Mucosa of stomach (tissue), 1 donor: ENCODE results near the gene STYXL1.
"Not testable (repeated sequence)": the region's sequence is repeated elsewhere in the genome, so short reads cannot be mapped to it uniquely, and the experiment has no call there.

Experiments
- H3K27me3 ChIP-seq: one replicate; pipeline ENCODE4 v1.7.0; 2013; ENCODE audit warnings: mild to moderate bottlenecking, low read length; ENCODE audit not compliant: control insufficient read depth, insufficient read depth
- H3K36me3 ChIP-seq: one replicate; pipeline ENCODE4 v1.7.0; 2013; ENCODE audit warnings: low read length; ENCODE audit not compliant: control insufficient read depth, insufficient read depth
- H3K4me1 ChIP-seq: one replicate; pipeline ENCODE4 v1.7.0; 2013; ENCODE audit warnings: mild to moderate bottlenecking, low read length; ENCODE audit not compliant: control insufficient read depth, insufficient read depth
- H3K4me3 ChIP-seq: one replicate; pipeline ENCODE4 v1.7.0; 2013; ENCODE audit warnings: low read length
- H3K9ac ChIP-seq: one replicate; pipeline ENCODE4 v1.7.0; 2013; ENCODE audit warnings: mild to moderate bottlenecking, low read length, moderate library complexity
- H3K9me3 ChIP-seq: one replicate; pipeline ENCODE4 v1.7.0; 2013; ENCODE audit warnings: mild to moderate bottlenecking, low read length, moderate library complexity; ENCODE audit not compliant: control insufficient read depth
- donor health status: Pancreatic carcinoma.

The STYXL1 gene

GRCh38 chr7:76063114-76063513 is 15.3 kb upstream of the STYXL1 start:
- Histone ChIP-seq H3K9ac (no peak overlapping the region), H3K4me1 (peaks cover 15% of the 10 kb centered on the region)

GRCh38 chr7:76062254-76062653 is 14.5 kb upstream of the STYXL1 start:
- peaks cover 21% of the 10 kb centered on the region for H3K4me1 ChIP-seq
- H3K9ac ChIP-seq = no peak overlapping the region
- no peaks in the 10 kb centered on the region for H3K27me3 ChIP-seq
- peaks cover 47% of the 10 kb centered on the region for H3K36me3 ChIP-seq
- H3K4me3 ChIP-seq = no peak overlapping the region
- H3K9me3 ChIP-seq = no peaks in the 10 kb centered on the region

More at GRCh38 chr7:76063114-76063513, 15.3 kb upstream of the STYXL1 start:
- Histone ChIP-seq H3K36me3 (peaks cover 38% of the 10 kb centered on the region), H3K9me3 (no peaks in the 10 kb centered on the region), H3K4me3 (no peak overlapping the region), H3K27me3 (no peaks in the 10 kb centered on the region)

- Histone ChIP-seq H3K4me1 (peaks cover 25% of the 10 kb centered on the region), H3K9me3 (no peaks in the 10 kb centered on the region), H3K4me3 (no peak overlapping the region), H3K27me3 (no peaks in the 10 kb centered on the region), H3K36me3 (peaks cover 36% of the 10 kb centered on the region), H3K9ac (no peak overlapping the region)
Measured at GRCh38 chr7:76060842-76061241, 13.0 kb upstream of the STYXL1 start.

- H3K36me3 ChIP-seq = peaks cover 23% of the 10 kb centered on the region
- H3K4me3 ChIP-seq, H3K9me3 ChIP-seq, H3K9ac ChIP-seq, H3K27me3 ChIP-seq: not testable (repeated sequence)
- peaks cover 29% of the 10 kb centered on the region for H3K4me1 ChIP-seq
Measured at GRCh38 chr7:76058745-76059144, 10.9 kb upstream of the STYXL1 start.

- Histone ChIP-seq H3K4me1 (peaks cover 22% of the 10 kb centered on the region), H3K9me3 (no peaks in the 10 kb centered on the region), H3K9ac (peak overlapping the region; percentile 20), H3K27me3 (no peaks in the 10 kb centered on the region), H3K36me3 (peaks cover 19% of the 10 kb centered on the region), H3K4me3 (no peak overlapping the region)
Measured at GRCh38 chr7:76057813-76058145, 10.0 kb upstream of the STYXL1 start.

- no peaks in the 10 kb centered on the region for H3K27me3 ChIP-seq
- no peaks in the 10 kb centered on the region for H3K9me3 ChIP-seq
- no peak overlapping the region for H3K4me3 ChIP-seq
- H3K36me3 ChIP-seq = peaks cover 19% of the 10 kb centered on the region
- H3K4me1 ChIP-seq = peaks cover 22% of the 10 kb centered on the region
- H3K9ac ChIP-seq = peak overlapping the region; percentile 20
Measured at GRCh38 chr7:76057103-76057812, 9.5 kb upstream of the STYXL1 start.

GRCh38 chr7:76056241-76056640 is 8.4 kb upstream of the STYXL1 start:
- peaks cover 19% of the 10 kb centered on the region for H3K36me3 ChIP-seq
- H3K4me3 ChIP-seq = no peak overlapping the region
- H3K9ac ChIP-seq = no peak overlapping the region
- H3K27me3 ChIP-seq = no peaks in the 10 kb centered on the region
- H3K9me3 ChIP-seq = no peaks in the 10 kb centered on the region
- peaks cover 22% of the 10 kb centered on the region for H3K4me1 ChIP-seq

- Histone ChIP-seq H3K4me3 (no peak overlapping the region), H3K9ac (peak overlapping the region; percentile 17), H3K4me1 (peaks cover 15% of the 10 kb centered on the region), H3K36me3 (peaks cover 19% of the 10 kb centered on the region), H3K27me3 (no peaks in the 10 kb centered on the region), H3K9me3 (no peaks in the 10 kb centered on the region)
Measured at GRCh38 chr7:76054123-76055120, 6.6 kb upstream of the STYXL1 start.

GRCh38 chr7:76053461-76053860 is 5.7 kb upstream of the STYXL1 start:
- Histone ChIP-seq H3K9me3 (no peaks in the 10 kb centered on the region), H3K27me3 (no peaks in the 10 kb centered on the region), H3K4me3 (no peak overlapping the region), H3K36me3 (peaks cover 10% of the 10 kb centered on the region), H3K9ac (no peak overlapping the region), H3K4me1 (peaks cover 15% of the 10 kb centered on the region)

GRCh38 chr7:76052681-76053080 is 4.9 kb upstream of the STYXL1 start:
- H3K9me3 ChIP-seq, H3K9ac ChIP-seq, H3K27me3 ChIP-seq, H3K36me3 ChIP-seq, H3K4me3 ChIP-seq: not testable (repeated sequence)
- H3K4me1 ChIP-seq = peaks cover 14% of the 10 kb centered on the region

GRCh38 chr7:76051840-76052239 is 4.0 kb upstream of the STYXL1 start:
- no peak overlapping the region for H3K4me3 ChIP-seq
- no peak overlapping the region for H3K9ac ChIP-seq
- peaks cover 6% of the 10 kb centered on the region for H3K4me1 ChIP-seq
- no peaks in the 10 kb centered on the region for H3K27me3 ChIP-seq
- no peaks in the 10 kb centered on the region for H3K36me3 ChIP-seq
- H3K9me3 ChIP-seq = no peaks in the 10 kb centered on the region

GRCh38 chr7:76050545-76050944 is 2.7 kb upstream of the STYXL1 start:
- H3K36me3 ChIP-seq = no peaks in the 10 kb centered on the region
- no peaks in the 10 kb centered on the region for H3K27me3 ChIP-seq
- no peak overlapping the region for H3K9ac ChIP-seq
- peaks cover 6% of the 10 kb centered on the region for H3K4me1 ChIP-seq
- H3K4me3 ChIP-seq = no peak overlapping the region
- no peaks in the 10 kb centered on the region for H3K9me3 ChIP-seq
